ENCODE data around the gene HMGN3. TPM values are rescaled to one million over a fixed set of nuclear protein-coding genes. Genes with fewer than 3 reads are reported as not detected.

The HMGN3 gene
- total and polyA plus RNA-seq, 2 donors (not counting 3 experiments of a cell fraction or from before 2014, with no cell fraction given), result 40.1 to 75.1 TPM

DNA sequence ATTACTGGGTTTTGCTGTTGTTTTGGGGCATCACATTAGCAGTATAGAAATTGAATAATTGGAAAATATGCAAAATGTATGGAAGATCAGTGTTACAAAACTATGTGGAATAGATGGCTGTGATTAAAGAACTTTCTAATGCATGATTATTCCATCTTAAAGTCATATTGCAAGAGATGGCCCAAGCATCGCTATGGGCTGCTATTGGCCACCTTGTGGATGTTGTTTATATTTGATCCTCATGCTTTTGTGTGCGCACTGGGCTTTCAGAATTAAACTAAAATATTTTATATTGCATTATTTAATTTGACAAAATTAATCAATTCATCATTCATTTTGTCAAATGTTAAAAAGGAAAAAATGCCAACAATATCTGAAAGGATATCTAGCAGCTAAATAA lies 16.1 kb upstream of the HMGN3 start:
- CTCF ChIA-PET, result interaction anchor here (1.1 kb wide), 2 partner anchors 14 to 217 kb away, joined by 3 read pairs; no protein-coding TSS in a partner anchor
- H3K36me3 ChIP-seq (ENCODE audit: control insufficient read depth in 2 of 2, extremely low read depth in 1 of 2, insufficient read depth in 2 of 2, low read length in 2 of 2), result no peaks in the 10 kb centered on the region
- H3K4me2 ChIP-seq (ENCODE audit: insufficient read depth, low read length), result no peak overlapping the region
- DNase-seq (ENCODE audit: low read depth, low spot score) (no peak), FAIRE-seq (no peak)
- H3K9ac ChIP-seq (replicated peaks; ENCODE audit: extremely low read depth, insufficient read depth, low read length), result no peak overlapping the region
- H3K9me3 ChIP-seq (replicated peaks; ENCODE audit: control insufficient read depth, insufficient read depth, low read length), result no peaks in the 10 kb centered on the region
- TF ChIP-seq FOS (IDR thresholded peaks at IDR 0.05; ENCODE audit: borderline replicate concordance, insufficient read depth, low read length), result no peak
- no peak for TF ChIP-seq JUN (IDR thresholded peaks at IDR 0.05; ENCODE audit: borderline replicate concordance, insufficient read depth, insufficient read length, low read depth)
- TF ChIP-seq, protein P1, sequence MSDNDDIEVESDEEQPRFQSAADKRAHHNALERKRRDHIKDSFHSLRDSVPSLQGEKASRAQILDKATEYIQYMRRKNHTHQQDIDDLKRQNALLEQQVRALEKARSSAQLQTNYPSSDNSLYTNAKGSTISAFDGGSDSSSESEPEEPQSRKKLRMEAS (IDR thresholded peaks at IDR 0.05; ENCODE audit: insufficient read depth, insufficient read length), result no peak
- no peak for TF ChIP-seq EZH2 (IDR thresholded peaks at IDR 0.05; ENCODE audit: borderline replicate concordance, low read depth, low read length, severe bottlenecking)
- TF ChIP-seq POLR2AphosphoS5 (IDR thresholded peaks at IDR 0.05; ENCODE audit: insufficient read depth, low read depth, low read length), result no peak
- TF ChIP-seq GATA2 (IDR thresholded peaks at IDR 0.05; ENCODE audit: insufficient read depth, insufficient read length, low read depth, low read length), result no peak
- TF ChIP-seq, protein P2, sequence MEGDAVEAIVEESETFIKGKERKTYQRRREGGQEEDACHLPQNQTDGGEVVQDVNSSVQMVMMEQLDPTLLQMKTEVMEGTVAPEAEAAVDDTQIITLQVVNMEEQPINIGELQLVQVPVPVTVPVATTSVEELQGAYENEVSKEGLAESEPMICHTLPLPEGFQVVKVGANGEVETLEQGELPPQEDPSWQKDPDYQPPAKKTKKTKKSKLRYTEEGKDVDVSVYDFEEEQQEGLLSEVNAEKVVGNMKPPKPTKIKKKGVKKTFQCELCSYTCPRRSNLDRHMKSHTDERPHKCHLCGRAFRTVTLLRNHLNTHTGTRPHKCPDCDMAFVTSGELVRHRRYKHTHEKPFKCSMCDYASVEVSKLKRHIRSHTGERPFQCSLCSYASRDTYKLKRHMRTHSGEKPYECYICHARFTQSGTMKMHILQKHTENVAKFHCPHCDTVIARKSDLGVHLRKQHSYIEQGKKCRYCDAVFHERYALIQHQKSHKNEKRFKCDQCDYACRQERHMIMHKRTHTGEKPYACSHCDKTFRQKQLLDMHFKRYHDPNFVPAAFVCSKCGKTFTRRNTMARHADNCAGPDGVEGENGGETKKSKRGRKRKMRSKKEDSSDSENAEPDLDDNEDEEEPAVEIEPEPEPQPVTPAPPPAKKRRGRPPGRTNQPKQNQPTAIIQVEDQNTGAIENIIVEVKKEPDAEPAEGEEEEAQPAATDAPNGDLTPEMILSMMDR (IDR thresholded peaks at IDR 0.05; ENCODE audit: extremely low read depth in 1 of 2, insufficient read depth in 1 of 2, low read depth in 1 of 2, low read length in 2 of 2), result no peak
- no peak for TF ChIP-seq MYC (IDR thresholded peaks at IDR 0.05; ENCODE audit: low read depth, low read length)
- no peak for TF ChIP-seq POLR2A (IDR thresholded peaks at IDR 0.05; ENCODE audit: low read depth, low read length)
- BruUV-seq (replicated peaks), result no TSS peak
- POLR2A ChIA-PET, result no interaction called here
- no peaks in the 10 kb centered on the region for H3K27me3 ChIP-seq (ENCODE audit: control insufficient read depth in 2 of 2, insufficient read depth in 2 of 2, low read length in 2 of 2)
- H4K20me1 ChIP-seq (replicated peaks; ENCODE audit: control insufficient read depth, extremely low read depth, insufficient read depth, low read length), result no peaks in the 10 kb centered on the region
- no peaks in the 10 kb centered on the region for H3K79me2 ChIP-seq (ENCODE audit: control insufficient read depth, insufficient read depth, low read length)
- no peak overlapping the region for H3K4me3 ChIP-seq (replicated peaks in 1 of 3; ENCODE audit: insufficient read depth in 1 of 3, low read depth in 1 of 3, low read length in 3 of 3)
- intact Hi-C loops (cut with micrococcal nuclease), result loop anchor here (5.0 kb wide), 1 partner anchor 217 kb away; no protein-coding TSS in a partner anchor
- H3K4me1 ChIP-seq (ENCODE audit: control insufficient read depth, extremely low read depth, insufficient read depth, low read length), result no peaks in the 10 kb centered on the region
- dilution Hi-C loops (cut with MboI; ENCODE audit: extremely low pct_ligation_motif_present, low sequenced_read_pairs), result no loop called here
- no peaks in the 10 kb centered on the region for H3K9me1 ChIP-seq (replicated peaks; ENCODE audit: control insufficient read depth, extremely low read depth, insufficient read depth, low read length)
- no peak overlapping the region for H3K27ac ChIP-seq (ENCODE audit: insufficient read depth, low read depth, low read length)
- H2AFZ ChIP-seq (ENCODE audit: low read depth, low read length), result no peak overlapping the region
